ENCODE results near the gene HFE. TPM values are rescaled to one million over a fixed set of nuclear protein-coding genes. Genes with fewer than 3 reads are reported as not detected.

Gene HFE
- total and polyA plus RNA-seq, 10 of the 15 experiments (the other 5 are each of a cell fraction or from before 2014, with no cell fraction given), result 0.52 to 5.9 (median 1.7) TPM

DNA sequence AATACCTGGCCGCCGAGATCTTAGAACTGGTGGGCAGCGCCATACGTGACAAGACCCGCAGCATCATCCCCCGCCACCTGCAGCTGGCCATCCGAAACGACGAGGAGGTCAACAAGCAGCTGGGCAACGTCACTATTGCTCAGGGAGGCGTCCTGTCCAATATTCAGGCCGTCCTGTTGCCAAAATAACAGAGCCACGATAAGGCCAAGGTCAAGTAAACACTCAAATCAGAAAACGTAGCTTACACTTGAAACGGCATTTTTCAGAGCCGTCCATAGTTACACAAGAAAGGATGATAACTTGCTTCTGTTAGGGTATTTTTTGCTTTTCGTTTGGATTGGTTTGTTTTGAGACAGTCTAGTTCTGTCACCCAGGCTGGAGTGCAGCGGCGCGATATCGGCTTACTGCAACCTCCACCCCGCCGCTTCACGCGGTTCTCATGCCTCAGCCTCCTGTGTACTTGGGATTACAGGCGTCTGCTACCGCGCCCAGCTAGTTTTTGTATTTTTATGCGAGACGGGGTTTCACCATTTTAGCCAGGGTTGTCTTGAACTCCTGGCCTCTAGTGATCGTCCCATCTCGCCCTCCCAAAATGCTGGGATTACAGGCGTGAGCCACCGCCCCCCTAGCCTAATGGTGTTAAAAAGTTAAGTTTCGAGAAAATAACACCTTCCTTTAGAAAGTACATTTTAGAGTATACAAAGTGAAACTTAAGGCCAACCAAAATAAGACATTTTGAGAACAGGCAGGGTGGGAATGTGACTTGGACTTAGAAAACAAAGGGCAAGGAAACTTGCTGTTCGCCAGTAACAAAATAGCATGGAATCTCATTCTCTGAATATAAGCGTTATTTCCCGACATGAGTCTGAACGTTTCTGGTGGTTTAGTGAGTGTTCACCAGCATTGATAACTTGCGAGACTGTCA lies 42.8 kb upstream of the HFE start:
- SMC1A ChIA-PET (ENCODE audit: uncharacterized antibody, unreplicated experiment), result interaction anchor here (0.7 to 4.2 kb wide), 12 partner anchors 9 to 1101 kb away, joined by 3 to 39 read pairs (median 4); a partner anchor contains a TSS
- intact Hi-C loops (cut with micrococcal nuclease; ENCODE audit: unreplicated experiment), result loop anchor here (1.0 to 2.0 kb wide), 3 partner anchors 12 to 1088 kb away; a partner anchor contains a TSS
- WGBS (ENCODE audit: insufficient coverage, insufficient replicate concordance, low lambda C conversion rate, missing lambda C conversion rate), result under 1% methylated on average over 40 of the region's 40 CpGs
- TF ChIP-seq, protein P1, sequence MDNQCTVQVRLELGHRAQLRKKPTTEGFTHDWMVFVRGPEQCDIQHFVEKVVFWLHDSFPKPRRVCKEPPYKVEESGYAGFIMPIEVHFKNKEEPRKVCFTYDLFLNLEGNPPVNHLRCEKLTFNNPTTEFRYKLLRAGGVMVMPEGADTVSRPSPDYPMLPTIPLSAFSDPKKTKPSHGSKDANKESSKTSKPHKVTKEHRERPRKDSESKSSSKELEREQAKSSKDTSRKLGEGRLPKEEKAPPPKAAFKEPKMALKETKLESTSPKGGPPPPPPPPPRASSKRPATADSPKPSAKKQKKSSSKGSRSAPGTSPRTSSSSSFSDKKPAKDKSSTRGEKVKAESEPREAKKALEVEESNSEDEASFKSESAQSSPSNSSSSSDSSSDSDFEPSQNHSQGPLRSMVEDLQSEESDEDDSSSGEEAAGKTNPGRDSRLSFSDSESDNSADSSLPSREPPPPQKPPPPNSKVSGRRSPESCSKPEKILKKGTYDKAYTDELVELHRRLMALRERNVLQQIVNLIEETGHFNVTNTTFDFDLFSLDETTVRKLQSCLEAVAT (IDR thresholded peaks at IDR 0.05), result peak; percentile 86
- TF ChIP-seq POLR2A (IDR thresholded peaks at IDR 0.05; ENCODE audit: low read depth, low read length) (peak; percentile 85), ATF7 (IDR thresholded peaks at IDR 0.05; ENCODE audit: low read depth) (peak; percentile 3; the same call in 1 of the 2 replicates), IKZF2 (IDR thresholded peaks at IDR 0.05) (peak; percentile 13 to 23; a peak in 2 of 4 replicates), NFXL1 (IDR thresholded peaks at IDR 0.05; ENCODE audit: borderline replicate concordance) (no peak), CREM (IDR thresholded peaks at IDR 0.05; ENCODE audit: low read depth) (peak; percentile 68), HDAC2 (IDR thresholded peaks at IDR 0.05) (no peak), NR2C1 (IDR thresholded peaks at IDR 0.05) (no peak), SMAD1 (IDR thresholded peaks at IDR 0.05; ENCODE audit: low read depth, partially characterized antibody) (peak; percentile 1), POLR2AphosphoS5 (IDR thresholded peaks at IDR 0.05; ENCODE audit: low read length) (0 out of 2 replicates have a peak, but pooled peaks have one; percentile 22), TAF1 (IDR thresholded peaks at IDR 0.05; ENCODE audit: borderline replicate concordance, low read depth, low read length) (no peak), PAX5 (IDR thresholded peaks at IDR 0.05; ENCODE audit: borderline replicate concordance, low read depth, low read length) (peak; percentile 63; the same call in 1 of the 2 replicates), TCF3 (IDR thresholded peaks at IDR 0.05; ENCODE audit: borderline replicate concordance, insufficient read depth, low read depth, low read length) (peak; percentile 82; the same call in 1 of the 2 replicates)
- TF ChIP-seq, protein P2, sequence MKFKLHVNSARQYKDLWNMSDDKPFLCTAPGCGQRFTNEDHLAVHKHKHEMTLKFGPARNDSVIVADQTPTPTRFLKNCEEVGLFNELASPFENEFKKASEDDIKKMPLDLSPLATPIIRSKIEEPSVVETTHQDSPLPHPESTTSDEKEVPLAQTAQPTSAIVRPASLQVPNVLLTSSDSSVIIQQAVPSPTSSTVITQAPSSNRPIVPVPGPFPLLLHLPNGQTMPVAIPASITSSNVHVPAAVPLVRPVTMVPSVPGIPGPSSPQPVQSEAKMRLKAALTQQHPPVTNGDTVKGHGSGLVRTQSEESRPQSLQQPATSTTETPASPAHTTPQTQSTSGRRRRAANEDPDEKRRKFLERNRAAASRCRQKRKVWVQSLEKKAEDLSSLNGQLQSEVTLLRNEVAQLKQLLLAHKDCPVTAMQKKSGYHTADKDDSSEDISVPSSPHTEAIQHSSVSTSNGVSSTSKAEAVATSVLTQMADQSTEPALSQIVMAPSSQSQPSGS (IDR thresholded peaks at IDR 0.05; ENCODE audit: low read length), result no peak
- TF ChIP-seq, protein P3, sequence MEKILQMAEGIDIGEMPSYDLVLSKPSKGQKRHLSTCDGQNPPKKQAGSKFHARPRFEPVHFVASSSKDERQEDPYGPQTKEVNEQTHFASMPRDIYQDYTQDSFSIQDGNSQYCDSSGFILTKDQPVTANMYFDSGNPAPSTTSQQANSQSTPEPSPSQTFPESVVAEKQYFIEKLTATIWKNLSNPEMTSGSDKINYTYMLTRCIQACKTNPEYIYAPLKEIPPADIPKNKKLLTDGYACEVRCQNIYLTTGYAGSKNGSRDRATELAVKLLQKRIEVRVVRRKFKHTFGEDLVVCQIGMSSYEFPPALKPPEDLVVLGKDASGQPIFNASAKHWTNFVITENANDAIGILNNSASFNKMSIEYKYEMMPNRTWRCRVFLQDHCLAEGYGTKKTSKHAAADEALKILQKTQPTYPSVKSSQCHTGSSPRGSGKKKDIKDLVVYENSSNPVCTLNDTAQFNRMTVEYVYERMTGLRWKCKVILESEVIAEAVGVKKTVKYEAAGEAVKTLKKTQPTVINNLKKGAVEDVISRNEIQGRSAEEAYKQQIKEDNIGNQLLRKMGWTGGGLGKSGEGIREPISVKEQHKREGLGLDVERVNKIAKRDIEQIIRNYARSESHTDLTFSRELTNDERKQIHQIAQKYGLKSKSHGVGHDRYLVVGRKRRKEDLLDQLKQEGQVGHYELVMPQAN (conservative IDR thresholded peaks at IDR 0.05), result 0 out of 2 replicates have a peak, but pooled peaks have one; percentile 17
- TF ChIP-seq, protein P4, sequence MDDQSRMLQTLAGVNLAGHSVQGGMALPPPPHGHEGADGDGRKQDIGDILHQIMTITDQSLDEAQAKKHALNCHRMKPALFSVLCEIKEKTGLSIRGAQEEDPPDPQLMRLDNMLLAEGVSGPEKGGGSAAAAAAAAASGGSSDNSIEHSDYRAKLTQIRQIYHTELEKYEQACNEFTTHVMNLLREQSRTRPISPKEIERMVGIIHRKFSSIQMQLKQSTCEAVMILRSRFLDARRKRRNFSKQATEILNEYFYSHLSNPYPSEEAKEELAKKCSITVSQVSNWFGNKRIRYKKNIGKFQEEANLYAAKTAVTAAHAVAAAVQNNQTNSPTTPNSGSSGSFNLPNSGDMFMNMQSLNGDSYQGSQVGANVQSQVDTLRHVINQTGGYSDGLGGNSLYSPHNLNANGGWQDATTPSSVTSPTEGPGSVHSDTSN (IDR thresholded peaks at IDR 0.05; ENCODE audit: insufficient replicate concordance, low read depth, low read length), result no peak

More for the DNA sequence above, 42.8 kb upstream of the HFE start:
- Histone ChIP-seq H3K27me3 (replicated peaks in 1 of 2; ENCODE audit: control insufficient read depth in 2 of 2, insufficient read depth in 2 of 2, low read length in 1 of 2) (no peaks in the 10 kb centered on the region), H3K4me1 (ENCODE audit: control insufficient read depth, insufficient read depth, low read length) (peaks cover 21% of the 10 kb centered on the region), H2AFZ (ENCODE audit: control insufficient read depth, low read depth, low read length) (peak overlapping the region; percentile 70), H4K20me1 (ENCODE audit: control insufficient read depth, insufficient read depth) (no peaks in the 10 kb centered on the region), H3K4me2 (ENCODE audit: control insufficient read depth, insufficient read depth) (peak overlapping the region; percentile 70), H3K79me2 (ENCODE audit: control insufficient read depth, insufficient read depth, low read length) (no peaks in the 10 kb centered on the region), H3K9me3 (replicated peaks; ENCODE audit: control insufficient read depth, insufficient read depth, low read length) (no peaks in the 10 kb centered on the region), H3K36me3 (ENCODE audit: control insufficient read depth in 2 of 2, insufficient read depth in 2 of 2, low read length in 1 of 2) (no peaks in the 10 kb centered on the region), H3K4me3 (peak overlapping the region; percentile 64), H3K9ac (ENCODE audit: control insufficient read depth, insufficient read depth, low read length) (peak overlapping the region; percentile 88), H3K27ac (ENCODE audit: control insufficient read depth, insufficient read depth) (peak overlapping the region; percentile 97)
- FAIRE-seq (no peak), ATAC-seq (peak; percentile 50), DNase-seq (ENCODE audit: low read depth, low spot score) (no peak)
- in situ Hi-C loops (cut with MboI), result no loop called here
- RAD21 ChIA-PET (ENCODE audit: unreplicated experiment), result interaction anchor here (0.8 to 2.4 kb wide), 12 partner anchors 12 to 1088 kb away, joined by 3 to 38 read pairs (median 6); a partner anchor contains a TSS
- CTCF ChIA-PET, result interaction anchor here (1.0 to 2.1 kb wide), 8 partner anchors 11 to 1095 kb away, joined by 3 to 18 read pairs (median 7); a partner anchor contains a TSS
- BruUV-seq (replicated peaks), result TSS peak; percentile 53
- POLR2A ChIA-PET, result interaction anchor here (0.8 to 2.6 kb wide), 24 partner anchors 8 to 1849 kb away, joined by 3 to 128 read pairs (median 4); a partner anchor contains a TSS

All from GM12878 (cell line).